SH-SY5Y (cell line): ENCODE data around the gene TMPRSS6.

Experiments
- GATA2 ChIP-seq: IDR thresholded peaks from 2 replicates; pipeline ENCODE4 v1.6.1; 2011; ENCODE audit warnings: mild to moderate bottlenecking, low read depth, low read length
- GATA3 ChIP-seq: IDR thresholded peaks from 2 replicates; pipeline ENCODE4 v1.6.1; 2011; ENCODE audit warnings: low read depth, mild to moderate bottlenecking, low read length, moderate library complexity

- TF ChIP-seq GATA3, result no peak
- no peak for TF ChIP-seq GATA2
Measured at GRCh38 chr22:37088750-37089408, 20.6 kb downstream of the TMPRSS6 start.
